NB4 (cell line): Measurements from ENCODE around the gene SPP2.

Experiments
- CTCF ChIP-seq: IDR thresholded peaks from one replicate; pipeline ENCODE4 v1.5.1; 2012; ENCODE audit warnings: low read depth, low read length
- MAX ChIP-seq: IDR thresholded peaks from 2 replicates; pipeline ENCODE4 v1.6.1; 2011; ENCODE audit warnings: low read depth, low read length
- POLR2A ChIP-seq: IDR thresholded peaks from 2 replicates; pipeline ENCODE4 v1.6.1; 2011; ENCODE audit warnings: mild to moderate bottlenecking; ENCODE audit not compliant: insufficient read length; ENCODE audit errors: extremely low read depth

- TF ChIP-seq CTCF: no peak
- TF ChIP-seq POLR2A: no peak
- no peak for TF ChIP-seq MAX
These were observed 24.4 kb downstream of the SPP2 start for GRCh38 chr2:234074751-234075517.
